Measurements from ENCODE around the gene PDLIM7. TPM values are rescaled to one million over a fixed set of nuclear protein-coding genes. Genes with fewer than 3 reads are reported as not detected.
"Not testable (repeated sequence)": the region's sequence is repeated elsewhere in the genome, so short reads cannot be mapped to it uniquely, and the experiment has no call there.

PDLIM7 gene
- total RNA-seq, 2 experiments from 2014 or later: 41.9 to 50.2 TPM

DNA sequence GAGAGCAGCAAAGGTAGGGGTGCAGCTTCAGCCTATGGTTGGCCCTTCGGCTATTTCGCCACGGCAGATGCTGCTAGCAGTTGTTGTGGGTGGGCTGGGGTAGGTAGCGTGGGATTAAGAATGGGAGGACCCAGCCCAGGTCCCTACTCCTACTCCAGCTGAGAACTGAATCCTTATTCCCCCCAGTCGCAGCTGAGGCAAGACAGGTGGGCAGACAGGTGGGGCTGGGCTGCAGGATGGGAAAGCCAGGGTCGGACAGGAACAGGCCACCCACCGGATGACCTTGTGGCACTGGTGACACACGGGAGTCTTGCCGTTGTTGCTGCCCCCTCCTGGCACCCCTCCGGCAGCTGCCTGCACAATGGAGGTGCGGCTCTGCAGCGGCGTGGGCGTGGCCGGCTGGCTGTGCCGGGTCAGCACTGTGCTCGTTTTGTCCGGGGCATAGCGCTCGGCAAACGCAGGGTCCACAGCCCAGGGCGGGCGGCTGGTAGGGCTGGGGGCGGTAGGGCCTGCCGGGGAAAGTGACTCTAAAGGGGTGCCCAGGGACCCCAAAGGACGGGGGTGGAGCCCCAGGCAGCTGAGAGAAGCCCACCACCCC lies 8.2 kb downstream of the PDLIM7 start:
- ChIA-PET CTCF (interaction anchor here (0.5 to 1.6 kb wide), 10 partner anchors 7 to 99 kb away, joined by 3 to 6 read pairs (median 4); partner anchors contain the start of gene PFN3), POLR2A (interaction anchor here (0.7 kb wide), 1 partner anchor 44 kb away, joined by 4 read pairs; no protein-coding TSS in a partner anchor)
- Mint-ChIP-seq H3K36me3 (ENCODE audit: low read depth) (peaks cover 23% of the 10 kb centered on the region), H3K4me1 (peaks cover 8% of the 10 kb centered on the region), H3K4me3 (no peak overlapping the region), H3K9me3 (ENCODE audit: low read depth) (no peaks in the 10 kb centered on the region), H3K27me3 (no peaks in the 10 kb centered on the region), H3K27ac (no peak overlapping the region)
- DNase-seq: no peak
- no peak for ATAC-seq
- intact Hi-C loops (cut with DNase I, micrococcal nuclease): no loop called here

DNA sequence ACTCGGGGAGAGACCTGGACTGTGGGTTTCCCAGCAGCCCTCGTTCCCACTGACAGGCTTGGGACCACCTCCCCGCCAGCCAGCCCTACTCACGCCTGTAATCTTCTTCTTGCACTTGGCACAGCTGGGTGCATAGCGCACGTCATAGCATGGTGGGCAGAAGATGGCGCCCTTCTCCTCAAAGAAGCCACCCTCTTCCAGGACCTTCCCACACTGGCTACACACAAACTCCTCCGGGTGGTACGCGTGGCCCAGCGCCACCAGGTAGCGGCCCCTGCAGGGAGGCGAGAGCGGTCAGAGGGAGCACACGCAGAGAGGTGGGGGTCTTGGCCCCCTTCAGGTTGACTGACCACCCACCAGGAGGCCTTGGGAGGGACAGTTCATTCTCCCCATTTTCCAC lies 9.4 kb downstream of the PDLIM7 start:
- Mint-ChIP-seq H3K27ac (no peak overlapping the region), H3K9me3 (ENCODE audit: low read depth) (no peaks in the 10 kb centered on the region), H3K4me1 (no peaks in the 10 kb centered on the region), H3K27me3 (no peaks in the 10 kb centered on the region), H3K4me3 (no peak overlapping the region), H3K36me3 (ENCODE audit: low read depth) (peaks cover 24% of the 10 kb centered on the region)
- intact Hi-C loops (cut with DNase I, micrococcal nuclease): no loop called here
- ChIA-PET POLR2A (no interaction called here), CTCF (interaction anchor here (0.9 to 1.3 kb wide), 3 partner anchors 13 to 111 kb away, joined by 3 to 6 read pairs (median 3); no protein-coding TSS in a partner anchor)
- DNase-seq (no peak), ATAC-seq (no peak)

DNA sequence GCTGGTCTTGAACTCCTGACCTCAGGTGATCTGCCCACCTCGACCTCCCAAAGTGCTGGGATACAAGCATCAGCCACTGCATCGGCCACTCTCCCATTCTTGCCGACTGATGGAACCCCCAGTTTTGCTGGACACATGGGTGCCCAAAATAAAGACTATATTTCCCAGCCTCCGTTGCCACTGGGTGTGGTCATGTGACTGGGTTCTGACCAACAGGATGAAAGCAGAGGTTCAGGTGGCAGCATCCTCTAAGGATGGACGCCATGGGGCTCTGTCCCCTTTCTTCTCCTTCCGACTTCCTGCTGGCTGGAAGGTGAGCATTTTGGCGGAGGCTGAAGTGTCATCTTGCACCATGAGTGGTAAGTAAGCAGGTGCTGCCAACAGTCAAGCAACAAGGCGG lies 10.3 kb downstream of the PDLIM7 start:
- intact Hi-C loops (cut with DNase I, micrococcal nuclease): no loop called here
- Mint-ChIP-seq H3K4me3 (no peak overlapping the region), H3K27ac (no peak overlapping the region), H3K27me3 (no peaks in the 10 kb centered on the region), H3K9me3 (ENCODE audit: low read depth) (no peaks in the 10 kb centered on the region), H3K4me1 (no peaks in the 10 kb centered on the region), H3K36me3 (ENCODE audit: low read depth) (peaks cover 20% of the 10 kb centered on the region)
- ATAC-seq: no peak
- POLR2A ChIA-PET: no interaction called here
- CTCF ChIA-PET: interaction anchor here (0.7 to 0.9 kb wide), 2 partner anchors 104 to 110 kb away, joined by 3 read pairs; no protein-coding TSS in a partner anchor
- no peak for DNase-seq

DNA sequence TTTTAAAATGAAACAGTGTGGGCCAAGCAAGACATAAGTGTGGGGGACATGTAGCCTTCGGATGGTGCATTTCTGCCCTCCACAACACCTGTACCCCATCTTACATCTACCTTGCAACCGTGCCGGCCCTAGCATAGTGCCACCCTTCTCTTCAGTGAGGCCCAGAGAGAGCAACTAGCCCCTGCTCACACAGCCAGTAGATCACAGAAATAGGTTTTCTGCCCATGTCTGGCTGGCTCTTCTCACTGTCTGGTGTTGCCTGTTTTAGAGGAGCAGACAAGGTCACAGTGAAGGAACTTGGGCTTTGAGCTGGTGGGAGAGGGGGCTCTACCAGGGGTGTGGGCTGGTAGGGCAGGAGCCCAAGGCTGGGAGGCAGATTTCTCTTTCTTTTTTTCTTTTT lies 11.1 kb downstream of the PDLIM7 start:
- H3K36me3 Mint-ChIP-seq (ENCODE audit: low read depth): peaks cover 18% of the 10 kb centered on the region
- no peak overlapping the region for H3K4me3 Mint-ChIP-seq
- intact Hi-C loops (cut with DNase I, micrococcal nuclease): no loop called here
- no peak for DNase-seq
- no peaks in the 10 kb centered on the region for H3K4me1 Mint-ChIP-seq
- ATAC-seq: no peak
- no peaks in the 10 kb centered on the region for H3K27me3 Mint-ChIP-seq
- ChIA-PET CTCF (no interaction called here), POLR2A (no interaction called here)
- no peak overlapping the region for H3K27ac Mint-ChIP-seq
- H3K9me3 Mint-ChIP-seq (ENCODE audit: low read depth): no peaks in the 10 kb centered on the region

DNA sequence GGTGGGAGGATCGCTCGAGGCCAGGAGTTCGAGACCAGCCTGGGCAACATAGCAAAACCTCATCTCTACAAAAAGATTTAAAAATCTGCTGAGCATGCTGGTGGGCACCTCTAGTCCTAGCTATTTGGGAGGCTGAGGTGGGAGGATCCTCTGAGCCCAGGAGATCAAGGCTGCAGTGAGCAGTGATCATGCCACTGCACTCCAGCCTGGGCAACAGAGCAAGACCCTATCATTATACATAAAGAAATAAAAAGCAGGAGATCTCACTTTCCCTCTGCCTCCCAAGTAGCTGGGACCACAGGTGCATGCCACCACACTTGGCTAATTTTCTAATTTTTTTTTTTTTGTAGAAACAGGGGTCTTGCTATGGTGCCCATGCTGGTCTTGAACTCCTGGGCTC lies 11.7 kb downstream of the PDLIM7 start:
- POLR2A ChIA-PET; intact Hi-C loops (cut with DNase I, micrococcal nuclease); CTCF ChIA-PET; H3K4me1 Mint-ChIP-seq; DNase-seq; H3K27ac Mint-ChIP-seq; H3K4me3 Mint-ChIP-seq; H3K27me3 Mint-ChIP-seq; H3K9me3 Mint-ChIP-seq (ENCODE audit: low read depth); ATAC-seq: not testable (repeated sequence)
- peaks cover 15% of the 10 kb centered on the region for H3K36me3 Mint-ChIP-seq (ENCODE audit: low read depth)

DNA sequence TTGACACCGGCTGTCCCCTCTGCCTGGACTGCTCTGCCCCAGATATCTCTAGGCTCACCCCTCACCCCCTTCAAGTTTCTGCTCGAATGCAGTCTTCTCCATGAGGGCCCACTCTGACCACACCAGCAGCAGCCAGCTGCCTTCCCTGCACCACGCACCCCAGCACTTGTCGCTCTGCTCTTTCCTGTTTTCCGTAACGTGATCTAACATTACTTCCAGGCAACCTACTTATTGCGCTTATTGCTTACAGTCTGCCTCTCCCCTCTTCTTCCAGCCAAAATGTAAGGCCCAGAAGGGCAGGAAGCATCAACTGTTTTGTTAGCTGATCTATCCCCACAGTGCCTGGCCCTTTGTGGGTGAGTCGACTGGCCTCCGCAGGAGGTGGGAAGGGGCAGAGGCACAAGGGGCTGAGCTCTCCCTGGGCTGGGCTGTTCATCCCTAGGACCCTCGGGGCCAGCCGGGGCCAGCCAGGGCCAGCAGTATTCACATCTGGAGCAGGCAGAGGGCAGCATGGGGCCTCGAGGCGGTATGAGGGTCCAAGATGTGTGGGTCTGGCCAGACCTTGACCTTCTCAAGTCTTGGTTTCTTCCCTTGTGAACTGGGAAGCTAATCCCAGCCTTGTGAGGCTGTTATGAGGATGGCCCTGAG lies 12.4 kb downstream of the PDLIM7 start:
- H3K27ac Mint-ChIP-seq: no peak overlapping the region
- H3K4me1 Mint-ChIP-seq: peaks cover 2% of the 10 kb centered on the region
- no peak overlapping the region for H3K4me3 Mint-ChIP-seq
- H3K36me3 Mint-ChIP-seq (ENCODE audit: low read depth): peaks cover 15% of the 10 kb centered on the region
- no peaks in the 10 kb centered on the region for H3K27me3 Mint-ChIP-seq
- DNase-seq (no peak), ATAC-seq (no peak)
- H3K9me3 Mint-ChIP-seq (ENCODE audit: low read depth): no peaks in the 10 kb centered on the region
- CTCF ChIA-PET: no interaction called here
- intact Hi-C loops (cut with DNase I, micrococcal nuclease): no loop called here
- POLR2A ChIA-PET: no interaction called here

DNA sequence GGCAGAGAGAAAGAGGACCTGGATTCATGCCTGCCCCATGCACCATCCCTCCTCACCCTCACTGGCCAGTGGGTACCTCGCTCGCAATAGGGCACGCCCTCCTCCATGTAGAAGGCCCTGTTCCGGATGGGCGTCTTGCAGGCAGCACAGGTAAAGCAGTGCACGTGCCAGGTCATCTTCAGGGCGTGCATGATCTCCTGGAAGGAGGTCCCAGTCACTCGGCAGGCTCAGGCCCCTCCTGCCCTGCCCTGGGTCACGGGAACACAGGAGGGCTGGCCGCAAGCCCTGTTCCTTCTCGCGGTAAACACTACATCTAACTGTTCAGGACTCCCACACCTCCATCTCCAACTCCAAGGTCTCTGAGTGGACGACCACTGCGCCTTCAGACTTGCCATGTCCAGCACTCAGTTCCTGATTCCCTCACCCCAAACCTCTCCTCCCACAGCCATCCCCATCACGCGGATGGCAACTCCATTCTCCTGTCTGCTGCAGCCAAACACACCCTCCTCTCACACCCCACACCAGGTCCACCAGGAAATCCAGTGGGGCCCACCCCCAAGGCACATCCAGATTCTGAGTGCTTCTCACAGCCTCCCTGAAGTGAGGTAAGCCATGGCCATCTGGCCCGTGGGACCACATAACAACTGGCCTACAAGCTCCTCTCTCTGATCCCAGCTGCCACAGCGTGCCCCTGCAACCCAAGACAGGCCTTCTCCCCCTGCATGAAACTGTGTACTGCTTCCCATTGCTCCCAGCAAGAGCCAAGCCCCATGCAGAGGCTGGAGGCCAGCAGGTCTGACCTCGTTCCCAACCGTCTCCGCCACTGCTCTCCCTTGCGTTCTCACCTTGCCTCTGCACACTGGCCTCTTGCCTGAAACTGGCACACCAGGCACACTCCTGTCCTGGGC lies 13.2 kb downstream of the PDLIM7 start:
- Mint-ChIP-seq H3K36me3 (ENCODE audit: low read depth) (peaks cover 15% of the 10 kb centered on the region), H3K27me3 (no peaks in the 10 kb centered on the region), H3K27ac (no peak overlapping the region), H3K4me3 (no peak overlapping the region), H3K9me3 (ENCODE audit: low read depth) (no peaks in the 10 kb centered on the region), H3K4me1 (peaks cover 8% of the 10 kb centered on the region)
- intact Hi-C loops (cut with DNase I, micrococcal nuclease): no loop called here
- ATAC-seq (no peak), DNase-seq (no peak)
- CTCF ChIA-PET: no interaction called here
- POLR2A ChIA-PET: no interaction called here

DNA sequence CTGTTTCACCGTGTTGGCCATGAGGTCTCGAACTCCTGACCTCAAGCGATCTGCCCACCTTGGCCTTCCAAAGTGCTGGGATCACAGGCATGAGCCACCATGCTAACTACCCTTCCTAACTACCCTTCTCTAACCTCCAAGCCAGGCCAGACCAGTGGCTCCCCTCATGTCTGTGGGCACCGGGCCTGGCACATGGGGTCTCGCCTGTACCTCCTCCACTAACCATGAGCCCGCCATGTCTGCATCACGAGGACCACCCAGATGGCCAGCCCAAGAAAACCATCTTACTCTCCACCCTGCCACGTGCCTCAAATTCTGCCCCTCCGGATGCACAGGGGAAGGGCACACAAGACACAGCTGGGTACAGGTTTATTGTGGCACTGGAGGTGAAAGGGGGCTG lies 14.4 kb downstream of the PDLIM7 start:
- peaks cover 16% of the 10 kb centered on the region for H3K36me3 Mint-ChIP-seq (ENCODE audit: low read depth)
- no peaks in the 10 kb centered on the region for H3K27me3 Mint-ChIP-seq
- H3K9me3 Mint-ChIP-seq (ENCODE audit: low read depth): no peaks in the 10 kb centered on the region
- ChIA-PET POLR2A (no interaction called here), CTCF (no interaction called here)
- no peak overlapping the region for H3K27ac Mint-ChIP-seq
- no peak overlapping the region for H3K4me3 Mint-ChIP-seq
- ATAC-seq (no peak), DNase-seq (no peak)
- peaks cover 20% of the 10 kb centered on the region for H3K4me1 Mint-ChIP-seq
- intact Hi-C loops (cut with DNase I, micrococcal nuclease): no loop called here

DNA sequence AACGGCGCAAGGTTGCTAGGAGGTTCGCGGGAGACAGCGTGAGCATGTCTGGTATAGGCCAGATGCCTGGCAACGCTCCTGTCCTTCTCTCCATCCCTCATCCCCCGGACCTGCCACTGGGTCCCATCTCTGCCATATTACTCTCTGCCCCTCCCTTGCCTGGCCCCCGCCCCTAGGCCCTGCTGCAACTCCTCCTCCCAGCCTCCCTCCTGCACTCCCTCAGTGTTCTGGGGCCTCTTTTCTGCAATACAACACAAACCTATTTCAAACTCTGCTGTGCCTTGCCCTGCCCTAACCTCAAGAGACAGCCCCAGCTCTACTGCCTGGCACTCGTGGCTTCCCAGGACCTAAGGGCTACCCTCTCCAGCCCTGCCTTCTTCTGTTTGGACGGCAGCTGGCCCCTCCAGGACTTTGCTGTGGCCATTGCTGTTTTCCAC lies 15.0 kb downstream of the PDLIM7 start:
- H3K27ac Mint-ChIP-seq: no peak overlapping the region
- peaks cover 26% of the 10 kb centered on the region for H3K4me1 Mint-ChIP-seq
- H3K27me3 Mint-ChIP-seq: no peaks in the 10 kb centered on the region
- peaks cover 12% of the 10 kb centered on the region for H3K36me3 Mint-ChIP-seq (ENCODE audit: low read depth)
- no peaks in the 10 kb centered on the region for H3K9me3 Mint-ChIP-seq (ENCODE audit: low read depth)
- no peak for ATAC-seq
- intact Hi-C loops (cut with DNase I, micrococcal nuclease): no loop called here
- no peak overlapping the region for H3K4me3 Mint-ChIP-seq
- ChIA-PET POLR2A (no interaction called here), CTCF (no interaction called here)
- DNase-seq: no peak

DNA sequence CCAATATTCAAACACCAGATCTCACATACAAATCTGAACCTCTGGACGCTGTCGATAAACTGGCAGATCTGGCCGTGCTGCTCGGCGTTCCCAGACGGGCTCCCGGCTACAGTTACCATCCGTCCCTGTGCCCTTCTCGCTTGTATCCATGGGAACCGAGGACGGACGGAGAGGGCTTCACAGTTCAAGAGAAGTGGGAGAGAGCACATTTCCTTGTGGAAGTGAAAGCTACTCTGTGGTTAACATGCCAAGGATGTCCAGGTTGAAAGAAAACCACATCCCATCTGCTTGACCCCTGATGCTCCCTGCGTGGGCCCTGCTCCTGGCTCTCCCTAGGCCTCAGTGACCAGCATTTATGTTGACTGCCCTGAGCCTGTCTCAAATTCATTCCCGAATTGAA lies 17.6 kb downstream of the PDLIM7 start:
- H3K9me3 Mint-ChIP-seq (ENCODE audit: low read depth): no peaks in the 10 kb centered on the region
- no peak overlapping the region for H3K4me3 Mint-ChIP-seq
- intact Hi-C loops (cut with DNase I, micrococcal nuclease): no loop called here
- H3K36me3 Mint-ChIP-seq (ENCODE audit: low read depth): peaks cover 8% of the 10 kb centered on the region
- ATAC-seq (no peak), DNase-seq (no peak)
- ChIA-PET POLR2A (interaction anchor here (0.8 to 1.3 kb wide), 2 partner anchors 53 to 167 kb away, joined by 3 to 7 read pairs; no protein-coding TSS in a partner anchor), CTCF (interaction anchor here (0.6 to 1.9 kb wide), 6 partner anchors 14 to 155 kb away, joined by 3 to 9 read pairs (median 4); no protein-coding TSS in a partner anchor)
- H3K27ac Mint-ChIP-seq: peak overlapping the region; percentile 98
- no peaks in the 10 kb centered on the region for H3K27me3 Mint-ChIP-seq
- H3K4me1 Mint-ChIP-seq: peaks cover 41% of the 10 kb centered on the region

DNA sequence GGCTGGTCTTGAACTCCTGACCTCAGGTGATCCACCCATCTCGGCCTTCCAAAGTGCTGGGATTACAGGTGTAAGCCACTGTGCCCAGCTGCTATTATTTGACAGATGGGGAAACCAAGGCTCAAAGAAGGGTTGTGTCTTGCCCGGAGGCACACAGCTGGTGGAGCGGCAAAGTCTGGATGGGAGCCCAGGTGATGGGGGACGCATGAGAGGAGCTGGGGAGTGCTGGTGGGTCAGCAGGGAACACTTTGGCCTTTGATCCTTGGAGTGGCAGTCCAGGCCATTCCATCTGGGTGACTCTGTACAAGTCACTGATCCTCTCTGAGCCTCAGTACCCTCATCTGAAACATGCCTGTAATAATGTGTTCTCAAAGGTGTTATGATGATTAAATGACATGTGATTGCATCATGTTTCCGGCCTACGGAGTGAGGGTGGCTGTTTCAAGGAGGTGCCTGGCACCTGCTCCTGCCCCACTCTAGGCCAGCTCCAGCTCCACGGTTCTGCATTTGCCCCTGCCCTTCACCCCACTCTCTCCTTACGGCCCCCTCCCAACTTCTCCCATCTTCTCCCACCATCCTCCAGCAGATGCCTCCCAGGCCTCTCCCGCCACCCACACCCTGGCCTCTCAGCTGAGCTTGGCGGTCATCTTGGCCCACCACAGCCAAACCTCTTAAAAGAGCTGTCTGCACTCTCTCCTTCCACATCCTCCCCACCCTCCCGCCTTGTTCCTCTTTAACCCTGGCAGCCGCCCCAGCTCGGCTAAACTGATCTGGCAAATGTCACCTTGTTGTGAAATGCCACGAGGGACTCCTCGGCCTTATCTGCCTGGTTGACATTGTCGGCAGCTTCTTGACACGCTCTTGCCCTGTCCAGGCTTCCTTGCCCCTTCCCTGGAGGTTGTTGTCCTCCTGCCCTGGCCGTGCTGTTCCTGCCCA lies 18.4 kb downstream of the PDLIM7 start:
- ChIA-PET CTCF (interaction anchor here (0.6 to 1.9 kb wide), 12 partner anchors 11 to 88 kb away, joined by 3 to 9 read pairs (median 4); partner anchors contain the start of gene PDLIM7), POLR2A (interaction anchor here (1.3 kb wide), 1 partner anchor 52 kb away, joined by 3 read pairs; no protein-coding TSS in a partner anchor)
- peaks cover 44% of the 10 kb centered on the region for H3K4me1 Mint-ChIP-seq
- H3K27me3 Mint-ChIP-seq: peaks cover 1% of the 10 kb centered on the region
- no peaks in the 10 kb centered on the region for H3K9me3 Mint-ChIP-seq (ENCODE audit: low read depth)
- peaks cover 6% of the 10 kb centered on the region for H3K36me3 Mint-ChIP-seq (ENCODE audit: low read depth)
- no peak overlapping the region for H3K4me3 Mint-ChIP-seq
- intact Hi-C loops (cut with DNase I, micrococcal nuclease): no loop called here
- peak overlapping the region; percentile 98 for H3K27ac Mint-ChIP-seq
- peak; percentile 87 for ATAC-seq
- peak; percentile 73 for DNase-seq

All from activated CD4-positive, alpha-beta T cell treated with anti-CD3 and anti-CD28 coated beads for 36 hours (primary cell).